ENCODE data around the gene PLA2R1. TPM values are rescaled to one million over a fixed set of nuclear protein-coding genes. Genes with fewer than 3 reads are reported as not detected.

Gene PLA2R1
- polyA plus RNA-seq, 1 experiment, result 2.0 TPM

DNA sequence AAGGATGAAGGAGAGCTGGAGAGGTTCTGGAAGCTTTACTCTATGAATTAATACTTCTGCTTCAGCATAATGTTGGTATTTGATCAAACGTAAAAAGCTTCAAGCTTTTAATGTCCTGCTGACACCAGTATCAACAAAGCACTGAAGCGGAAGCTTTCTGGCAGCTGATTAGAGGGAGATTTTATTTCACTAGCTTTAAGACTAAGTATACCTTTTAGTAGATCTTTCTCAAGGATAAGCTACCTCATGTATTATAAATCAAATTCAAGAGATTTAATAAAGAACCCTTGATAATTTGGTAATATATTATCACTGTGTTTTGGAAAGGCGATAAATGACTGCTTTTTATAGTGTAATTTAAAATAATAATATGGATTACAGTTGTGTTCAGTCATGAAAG lies 136.4 kb downstream of the PLA2R1 start:
- no peak for DNase-seq (ENCODE audit: low read depth, low spot score)
- Histone ChIP-seq H3K27me3 (ENCODE audit: control insufficient read depth, insufficient read depth, low read length) (peaks cover 18% of the 10 kb centered on the region), H3K27ac (ENCODE audit: low read depth, low read length) (no peak overlapping the region), H3K4me3 (ENCODE audit: low read depth, low read length) (no peak overlapping the region), H3K9me3 (ENCODE audit: control insufficient read depth, insufficient read depth, low read length) (no peaks in the 10 kb centered on the region)
- CTCF ChIA-PET, result interaction anchor here (0.7 kb wide), 1 partner anchor 28 kb away, joined by 5 read pairs; no protein-coding TSS in a partner anchor
- no peak for TF ChIP-seq CTCF (IDR thresholded peaks at IDR 0.05; ENCODE audit: low read depth, low read length)
- POLR2A ChIA-PET, result no interaction called here

DNA sequence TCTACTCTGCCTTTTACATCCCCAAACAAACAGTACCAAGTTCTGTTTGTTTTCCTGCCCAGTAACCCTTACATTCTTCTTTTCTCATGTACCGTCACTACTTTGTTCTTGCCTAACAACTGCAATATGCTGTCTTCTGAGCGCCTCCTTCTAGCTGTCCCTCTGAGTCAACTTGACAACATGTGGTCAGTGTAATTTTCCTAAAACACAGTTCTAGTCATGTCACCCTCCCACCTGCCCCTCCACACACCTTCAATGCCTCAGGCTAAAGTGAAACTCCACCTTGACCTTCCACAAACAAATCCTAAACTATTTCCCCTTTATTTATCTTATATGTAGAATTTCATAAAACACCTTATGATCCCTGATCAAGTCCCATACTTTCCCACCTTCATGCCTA lies 139.9 kb downstream of the PLA2R1 start:
- no peak for TF ChIP-seq CTCF (IDR thresholded peaks at IDR 0.05; ENCODE audit: low read depth, low read length)
- no peak for DNase-seq (ENCODE audit: low read depth, low spot score)
- Histone ChIP-seq H3K9me3 (ENCODE audit: control insufficient read depth, insufficient read depth, low read length) (no peaks in the 10 kb centered on the region), H3K27me3 (ENCODE audit: control insufficient read depth, insufficient read depth, low read length) (peaks cover 14% of the 10 kb centered on the region), H3K4me3 (ENCODE audit: low read depth, low read length) (no peak overlapping the region), H3K27ac (ENCODE audit: low read depth, low read length) (no peak overlapping the region)
- CTCF ChIA-PET, result interaction anchor here (0.8 to 1.1 kb wide), 3 partner anchors 16 to 34 kb away, joined by 3 to 4 read pairs (median 4); no protein-coding TSS in a partner anchor
- POLR2A ChIA-PET, result no interaction called here

GRCh38 chr2:159921752-159922404 lies 140.5 kb downstream of the PLA2R1 start:
- Histone ChIP-seq H3K27me3 (ENCODE audit: control insufficient read depth, insufficient read depth, low read length) (peaks cover 8% of the 10 kb centered on the region), H3K9me3 (ENCODE audit: control insufficient read depth, insufficient read depth, low read length) (no peaks in the 10 kb centered on the region), H3K27ac (ENCODE audit: low read depth, low read length) (no peak overlapping the region), H3K4me3 (ENCODE audit: low read depth, low read length) (no peak overlapping the region)
- no peak for DNase-seq (ENCODE audit: low read depth, low spot score)
- peak; percentile 71 for TF ChIP-seq CTCF (IDR thresholded peaks at IDR 0.05; ENCODE audit: low read depth, low read length)
- CTCF ChIA-PET, result interaction anchor here (0.6 to 1.1 kb wide), 6 partner anchors 16 to 578 kb away, joined by 3 to 6 read pairs (median 4); no protein-coding TSS in a partner anchor
- POLR2A ChIA-PET, result no interaction called here

- Histone ChIP-seq H3K9me3 (ENCODE audit: control insufficient read depth, insufficient read depth, low read length) (no peaks in the 10 kb centered on the region), H3K4me3 (ENCODE audit: low read depth, low read length) (no peak overlapping the region), H3K27ac (ENCODE audit: low read depth, low read length) (no peak overlapping the region), H3K27me3 (ENCODE audit: control insufficient read depth, insufficient read depth, low read length) (peaks cover 13% of the 10 kb centered on the region)
- TF ChIP-seq CTCF (IDR thresholded peaks at IDR 0.05; ENCODE audit: low read depth, low read length), result no peak
- CTCF ChIA-PET, result no interaction called here
- POLR2A ChIA-PET, result no interaction called here
- DNase-seq (ENCODE audit: low read depth, low spot score), result no peak
Observed at GRCh38 chr2:159916511-159916910, 145.9 kb downstream of the PLA2R1 start.

DNA sequence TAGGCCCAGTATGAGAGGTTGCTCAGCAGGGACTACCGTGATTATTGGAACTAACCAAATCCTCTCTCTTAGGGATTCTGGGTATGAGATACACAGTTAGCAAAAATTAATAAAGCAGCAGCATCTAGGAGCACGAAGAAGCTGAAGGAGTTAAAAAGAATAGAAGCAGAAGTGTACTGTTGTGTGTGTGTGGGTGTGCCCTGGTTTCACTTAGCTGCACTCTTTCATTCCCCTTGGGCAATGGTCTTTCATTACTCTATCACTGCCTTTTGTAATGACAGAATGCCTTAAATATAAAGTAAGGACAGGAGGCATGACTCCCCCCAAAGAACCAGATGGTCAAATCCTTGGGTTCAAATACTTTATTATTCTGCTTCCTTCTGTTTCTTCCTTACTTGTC lies 148.5 kb downstream of the PLA2R1 start:
- no peak overlapping the region for H3K27ac ChIP-seq (ENCODE audit: low read depth, low read length)
- no peaks in the 10 kb centered on the region for H3K9me3 ChIP-seq (ENCODE audit: control insufficient read depth, insufficient read depth, low read length)
- no peak overlapping the region for H3K4me3 ChIP-seq (ENCODE audit: low read depth, low read length)
- H3K27me3 ChIP-seq (ENCODE audit: control insufficient read depth, insufficient read depth, low read length), result peaks cover 19% of the 10 kb centered on the region
- ChIA-PET POLR2A (no interaction called here), CTCF (no interaction called here)
- no peak for TF ChIP-seq CTCF (IDR thresholded peaks at IDR 0.05; ENCODE audit: low read depth, low read length)
- no peak for DNase-seq (ENCODE audit: low read depth, low spot score)
